Measurements from ENCODE around the gene SLC11A1. TPM values are rescaled to one million over a fixed set of nuclear protein-coding genes. Genes with fewer than 3 reads are reported as not detected.

The SLC11A1 gene
- total RNA-seq, 3 donors from 2014 or later (not counting 1 experiment from before 2014, with no cell fraction given): 17.9 to 53.5 (median 35.5) TPM

DNA sequence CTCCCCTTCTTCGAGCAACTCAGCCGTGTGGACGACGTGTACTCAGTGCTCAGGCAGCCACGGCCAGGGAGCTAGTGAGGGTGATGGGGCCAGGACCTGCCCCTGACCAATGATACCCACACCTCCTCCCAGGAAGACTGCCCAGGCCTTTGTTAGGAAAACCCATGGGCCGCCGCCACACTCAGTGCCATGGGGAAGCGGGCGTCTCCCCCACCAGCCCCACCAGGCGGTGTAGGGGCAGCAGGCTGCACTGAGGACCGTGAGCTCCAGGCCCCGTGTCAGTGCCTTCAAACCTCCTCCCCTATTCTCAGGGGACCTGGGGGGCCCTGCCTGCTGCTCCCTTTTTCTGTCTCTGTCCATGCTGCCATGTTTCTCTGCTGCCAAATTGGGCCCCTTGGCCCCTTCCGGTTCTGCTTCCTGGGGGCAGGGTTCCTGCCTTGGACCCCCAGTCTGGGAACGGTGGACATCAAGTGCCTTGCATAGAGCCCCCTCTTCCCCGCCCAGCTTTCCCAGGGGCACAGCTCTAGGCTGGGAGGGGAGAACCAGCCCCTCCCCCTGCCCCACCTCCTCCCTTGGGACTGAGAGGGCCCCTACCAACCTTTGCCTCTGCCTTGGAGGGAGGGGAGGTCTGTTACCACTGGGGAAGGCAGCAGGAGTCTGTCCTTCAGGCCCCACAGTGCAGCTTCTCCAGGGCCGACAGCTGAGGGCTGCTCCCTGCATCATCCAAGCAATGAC, 22.4 kb downstream of the SLC11A1 start:
- TF ChIP-seq, protein P1, sequence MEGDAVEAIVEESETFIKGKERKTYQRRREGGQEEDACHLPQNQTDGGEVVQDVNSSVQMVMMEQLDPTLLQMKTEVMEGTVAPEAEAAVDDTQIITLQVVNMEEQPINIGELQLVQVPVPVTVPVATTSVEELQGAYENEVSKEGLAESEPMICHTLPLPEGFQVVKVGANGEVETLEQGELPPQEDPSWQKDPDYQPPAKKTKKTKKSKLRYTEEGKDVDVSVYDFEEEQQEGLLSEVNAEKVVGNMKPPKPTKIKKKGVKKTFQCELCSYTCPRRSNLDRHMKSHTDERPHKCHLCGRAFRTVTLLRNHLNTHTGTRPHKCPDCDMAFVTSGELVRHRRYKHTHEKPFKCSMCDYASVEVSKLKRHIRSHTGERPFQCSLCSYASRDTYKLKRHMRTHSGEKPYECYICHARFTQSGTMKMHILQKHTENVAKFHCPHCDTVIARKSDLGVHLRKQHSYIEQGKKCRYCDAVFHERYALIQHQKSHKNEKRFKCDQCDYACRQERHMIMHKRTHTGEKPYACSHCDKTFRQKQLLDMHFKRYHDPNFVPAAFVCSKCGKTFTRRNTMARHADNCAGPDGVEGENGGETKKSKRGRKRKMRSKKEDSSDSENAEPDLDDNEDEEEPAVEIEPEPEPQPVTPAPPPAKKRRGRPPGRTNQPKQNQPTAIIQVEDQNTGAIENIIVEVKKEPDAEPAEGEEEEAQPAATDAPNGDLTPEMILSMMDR (IDR thresholded peaks at IDR 0.05): no peak
- intact Hi-C loops (cut with micrococcal nuclease): no loop called here
- Histone ChIP-seq H3K36me3 (ENCODE audit: control insufficient read depth, insufficient read depth, low read length) (peaks cover 42% of the 10 kb centered on the region), H3K4me3 (ENCODE audit: low read length) (no peak overlapping the region), H3K4me1 (ENCODE audit: control insufficient read depth, insufficient read depth, low read length) (peaks cover 72% of the 10 kb centered on the region), H3K27ac (ENCODE audit: low read length) (peak overlapping the region; percentile 20), H3K27me3 (ENCODE audit: control insufficient read depth, insufficient read depth, low read length) (no peaks in the 10 kb centered on the region), H3K9me3 (ENCODE audit: control insufficient read depth, insufficient read depth, low read length) (no peaks in the 10 kb centered on the region)
- H3K36me3 Mint-ChIP-seq: no peaks in the 10 kb centered on the region
- 60% methylated on average over 16 of the region's 16 CpGs for WGBS (ENCODE audit: insufficient coverage)
- DNase-seq: no peak
- no peaks in the 10 kb centered on the region for H3K9me3 Mint-ChIP-seq
- peak overlapping the region; percentile 95 to 96 for H3K27ac Mint-ChIP-seq
- no peak for ATAC-seq
- H3K4me1 Mint-ChIP-seq: peaks cover 49 to 75% of the 10 kb centered on the region in 2 donors
- peak overlapping the region; percentile 56 for H3K4me3 Mint-ChIP-seq
- no peaks in the 10 kb centered on the region for H3K27me3 Mint-ChIP-seq (ENCODE audit: low read depth in 2 of 2)

GRCh38 chr2:218405086-218405745, 23.1 kb downstream of the SLC11A1 start:
- Mint-ChIP-seq H3K36me3 (no peaks in the 10 kb centered on the region), H3K4me1 (peaks cover 49 to 75% of the 10 kb centered on the region in 2 donors), H3K27ac (peak overlapping the region; percentile 95 to 96), H3K4me3 (peak overlapping the region; percentile 82), H3K9me3 (no peaks in the 10 kb centered on the region), H3K27me3 (ENCODE audit: low read depth in 2 of 2) (no peaks in the 10 kb centered on the region)
- intact Hi-C loops (cut with micrococcal nuclease): no loop called here
- TF ChIP-seq, protein P1 (IDR thresholded peaks at IDR 0.05): no peak
- DNase-seq (peak; percentile 19 to 26), ATAC-seq (no peak)
- H3K4me3 ChIP-seq (ENCODE audit: low read length): peak overlapping the region; percentile 25
- H3K4me1 ChIP-seq (ENCODE audit: control insufficient read depth, insufficient read depth, low read length): peaks cover 72% of the 10 kb centered on the region
- no peaks in the 10 kb centered on the region for H3K9me3 ChIP-seq (ENCODE audit: control insufficient read depth, insufficient read depth, low read length)
- peak overlapping the region; percentile 71 for H3K27ac ChIP-seq (ENCODE audit: low read length)
- H3K27me3 ChIP-seq (ENCODE audit: control insufficient read depth, insufficient read depth, low read length): no peaks in the 10 kb centered on the region
- peaks cover 42% of the 10 kb centered on the region for H3K36me3 ChIP-seq (ENCODE audit: control insufficient read depth, insufficient read depth, low read length)
- WGBS (ENCODE audit: insufficient coverage): 42% methylated on average over 6 of the region's 8 CpGs

DNA sequence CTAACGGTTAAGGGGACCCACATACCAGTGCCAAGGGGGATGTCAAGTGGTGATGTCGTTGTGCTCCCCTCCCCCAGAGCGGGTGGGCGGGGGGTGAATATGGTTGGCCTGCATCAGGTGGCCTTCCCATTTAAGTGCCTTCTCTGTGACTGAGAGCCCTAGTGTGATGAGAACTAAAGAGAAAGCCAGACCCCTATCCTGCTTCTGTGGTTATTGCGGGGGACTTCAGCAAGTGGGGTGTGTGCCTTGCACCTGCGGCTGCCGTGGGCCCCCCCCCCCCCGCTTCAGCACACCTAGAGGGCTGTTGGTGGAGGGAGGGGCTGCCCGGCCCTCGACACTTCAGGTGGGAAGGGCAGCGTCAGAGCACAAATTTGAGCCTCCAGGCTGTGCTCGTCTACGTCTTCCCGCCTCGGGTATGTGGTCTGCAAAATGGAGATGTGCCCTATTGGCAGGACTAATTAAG, 23.7 kb downstream of the SLC11A1 start:
- no peaks in the 10 kb centered on the region for H3K27me3 Mint-ChIP-seq (ENCODE audit: low read depth in 2 of 2)
- no peaks in the 10 kb centered on the region for H3K36me3 Mint-ChIP-seq
- Histone ChIP-seq H3K36me3 (ENCODE audit: control insufficient read depth, insufficient read depth, low read length) (peaks cover 42% of the 10 kb centered on the region), H3K9me3 (ENCODE audit: control insufficient read depth, insufficient read depth, low read length) (no peaks in the 10 kb centered on the region), H3K4me1 (ENCODE audit: control insufficient read depth, insufficient read depth, low read length) (peaks cover 72% of the 10 kb centered on the region), H3K27ac (ENCODE audit: low read length) (peak overlapping the region; percentile 71), H3K27me3 (ENCODE audit: control insufficient read depth, insufficient read depth, low read length) (no peaks in the 10 kb centered on the region), H3K4me3 (ENCODE audit: low read length) (peak overlapping the region; percentile 25)
- peaks cover 49 to 75% of the 10 kb centered on the region in 2 donors for H3K4me1 Mint-ChIP-seq
- peak overlapping the region; percentile 82 for H3K4me3 Mint-ChIP-seq
- intact Hi-C loops (cut with micrococcal nuclease): loop anchor here (1.0 to 2.0 kb wide), 2 partner anchors 9 to 243 kb away; no protein-coding TSS in a partner anchor
- H3K9me3 Mint-ChIP-seq: no peaks in the 10 kb centered on the region
- peak overlapping the region; percentile 95 to 96 for H3K27ac Mint-ChIP-seq
- TF ChIP-seq, protein P1 (IDR thresholded peaks at IDR 0.05): no peak
- 4% methylated on average over 13 of the region's 15 CpGs for WGBS (ENCODE audit: insufficient coverage)
- DNase-seq: peak in 1 of 2 donors; percentile 29
- peak in 2 of 3 donors; percentile 0 to 3 for ATAC-seq
